ENCODE measurements around the gene FOXB1.

DNA sequence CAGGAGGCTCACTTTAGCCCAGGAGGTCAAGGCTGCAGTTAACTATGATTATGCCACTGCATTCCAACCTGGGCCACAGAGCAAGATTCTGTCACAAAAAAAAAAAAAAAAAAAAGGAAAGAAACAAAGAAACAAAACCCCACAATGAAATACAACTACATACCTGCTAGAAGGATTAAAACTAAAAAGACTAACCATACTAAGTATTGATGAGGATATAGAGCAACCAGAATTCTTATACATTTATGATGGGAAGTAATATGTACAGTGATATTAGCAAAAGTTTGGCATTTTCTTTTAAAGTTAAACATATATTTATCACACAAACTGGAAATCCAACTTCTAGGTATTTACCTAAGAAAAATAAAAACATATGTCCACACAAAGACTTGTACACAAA is 40.2 kb upstream of the FOXB1 start:
- TF ChIP-seq, protein P1, sequence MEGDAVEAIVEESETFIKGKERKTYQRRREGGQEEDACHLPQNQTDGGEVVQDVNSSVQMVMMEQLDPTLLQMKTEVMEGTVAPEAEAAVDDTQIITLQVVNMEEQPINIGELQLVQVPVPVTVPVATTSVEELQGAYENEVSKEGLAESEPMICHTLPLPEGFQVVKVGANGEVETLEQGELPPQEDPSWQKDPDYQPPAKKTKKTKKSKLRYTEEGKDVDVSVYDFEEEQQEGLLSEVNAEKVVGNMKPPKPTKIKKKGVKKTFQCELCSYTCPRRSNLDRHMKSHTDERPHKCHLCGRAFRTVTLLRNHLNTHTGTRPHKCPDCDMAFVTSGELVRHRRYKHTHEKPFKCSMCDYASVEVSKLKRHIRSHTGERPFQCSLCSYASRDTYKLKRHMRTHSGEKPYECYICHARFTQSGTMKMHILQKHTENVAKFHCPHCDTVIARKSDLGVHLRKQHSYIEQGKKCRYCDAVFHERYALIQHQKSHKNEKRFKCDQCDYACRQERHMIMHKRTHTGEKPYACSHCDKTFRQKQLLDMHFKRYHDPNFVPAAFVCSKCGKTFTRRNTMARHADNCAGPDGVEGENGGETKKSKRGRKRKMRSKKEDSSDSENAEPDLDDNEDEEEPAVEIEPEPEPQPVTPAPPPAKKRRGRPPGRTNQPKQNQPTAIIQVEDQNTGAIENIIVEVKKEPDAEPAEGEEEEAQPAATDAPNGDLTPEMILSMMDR (IDR thresholded peaks at IDR 0.05), result no peak
- no peak for TF ChIP-seq POLR2A (IDR thresholded peaks at IDR 0.05)
